ENCODE results near the gene PDCL2. TPM values are rescaled to one million over a fixed set of nuclear protein-coding genes. Genes with fewer than 3 reads are reported as not detected.

PDCL2 gene
- total and polyA plus RNA-seq, 2 donors (not counting 1 experiment from before 2014, with no cell fraction given): not detected

GRCh38 chr4:55610381-55610780 lies 18.3 kb upstream of the PDCL2 start:
- no peak for TF ChIP-seq CTCF (conservative IDR thresholded peaks at IDR 0.05 in 1 of 2, IDR thresholded peaks at IDR 0.05 in 1 of 2; ENCODE audit: low read depth in 1 of 2, low read length in 2 of 2)
- no peak for TF ChIP-seq EZH2 (IDR thresholded peaks at IDR 0.05; ENCODE audit: low read length, missing control alignments)
- no peaks in the 10 kb centered on the region for H3K27me3 ChIP-seq (ENCODE audit: control insufficient read depth, insufficient read depth, low read length)
- no peaks in the 10 kb centered on the region for H3K36me3 ChIP-seq (ENCODE audit: control insufficient read depth, insufficient read depth, low read length)
- H3K9me3 ChIP-seq (ENCODE audit: control insufficient read depth, insufficient read depth, low read depth, low read length): no peaks in the 10 kb centered on the region
- H3K4me1 ChIP-seq (ENCODE audit: control insufficient read depth, extremely low read depth, insufficient read depth, low read length): no peaks in the 10 kb centered on the region
- no peak for DNase-seq (ENCODE audit: low read depth in 2 of 2)
- H3K79me2 ChIP-seq (ENCODE audit: control insufficient read depth, insufficient read depth, low read length): no peaks in the 10 kb centered on the region
- H3K4me2 ChIP-seq (ENCODE audit: extremely low read depth, insufficient read depth, low read length): no peak overlapping the region
- H3K9ac ChIP-seq (ENCODE audit: insufficient read depth, low read length): no peak overlapping the region
- no peak overlapping the region for H3K27ac ChIP-seq (ENCODE audit: insufficient read depth, low read length)
- H2AFZ ChIP-seq (ENCODE audit: low read length): no peak overlapping the region
- no peak overlapping the region for H3K4me3 ChIP-seq (replicated peaks in 1 of 4; ENCODE audit: control extremely low read depth in 1 of 4, insufficient read depth in 1 of 4, low read depth in 3 of 4, low read length in 4 of 4)
- no peaks in the 10 kb centered on the region for H4K20me1 ChIP-seq (ENCODE audit: control insufficient read depth, extremely low read depth, insufficient read depth, low read length)

GRCh38 chr4:55609393-55609866 lies 17.4 kb upstream of the PDCL2 start:
- no peaks in the 10 kb centered on the region for H3K27me3 ChIP-seq (ENCODE audit: control insufficient read depth, insufficient read depth, low read length)
- DNase-seq (ENCODE audit: low read depth in 2 of 2): peak; percentile 3 to 26
- no peaks in the 10 kb centered on the region for H4K20me1 ChIP-seq (ENCODE audit: control insufficient read depth, extremely low read depth, insufficient read depth, low read length)
- no peaks in the 10 kb centered on the region for H3K36me3 ChIP-seq (ENCODE audit: control insufficient read depth, insufficient read depth, low read length)
- no peak overlapping the region for H3K4me3 ChIP-seq (replicated peaks in 1 of 4; ENCODE audit: control extremely low read depth in 1 of 4, insufficient read depth in 1 of 4, low read depth in 3 of 4, low read length in 4 of 4)
- no peaks in the 10 kb centered on the region for H3K79me2 ChIP-seq (ENCODE audit: control insufficient read depth, insufficient read depth, low read length)
- no peak overlapping the region for H2AFZ ChIP-seq (ENCODE audit: low read length)
- TF ChIP-seq CTCF (conservative IDR thresholded peaks at IDR 0.05 in 1 of 2, IDR thresholded peaks at IDR 0.05 in 1 of 2; ENCODE audit: low read depth in 1 of 2, low read length in 2 of 2): no peak
- H3K4me2 ChIP-seq (ENCODE audit: extremely low read depth, insufficient read depth, low read length): no peak overlapping the region
- H3K27ac ChIP-seq (ENCODE audit: insufficient read depth, low read length): no peak overlapping the region
- H3K4me1 ChIP-seq (ENCODE audit: control insufficient read depth, extremely low read depth, insufficient read depth, low read length): no peaks in the 10 kb centered on the region
- H3K9me3 ChIP-seq (ENCODE audit: control insufficient read depth, insufficient read depth, low read depth, low read length): no peaks in the 10 kb centered on the region
- H3K9ac ChIP-seq (ENCODE audit: insufficient read depth, low read length): no peak overlapping the region

GRCh38 chr4:55608591-55608990 lies 16.5 kb upstream of the PDCL2 start:
- H3K27me3 ChIP-seq (ENCODE audit: control insufficient read depth, insufficient read depth, low read length): no peaks in the 10 kb centered on the region
- H3K4me3 ChIP-seq (replicated peaks in 1 of 4; ENCODE audit: control extremely low read depth in 1 of 4, insufficient read depth in 1 of 4, low read depth in 3 of 4, low read length in 4 of 4): no peak overlapping the region
- H3K9ac ChIP-seq (ENCODE audit: insufficient read depth, low read length): no peak overlapping the region
- no peaks in the 10 kb centered on the region for H3K79me2 ChIP-seq (ENCODE audit: control insufficient read depth, insufficient read depth, low read length)
- no peaks in the 10 kb centered on the region for H3K36me3 ChIP-seq (ENCODE audit: control insufficient read depth, insufficient read depth, low read length)
- H3K4me1 ChIP-seq (ENCODE audit: control insufficient read depth, extremely low read depth, insufficient read depth, low read length): no peaks in the 10 kb centered on the region
- H4K20me1 ChIP-seq (ENCODE audit: control insufficient read depth, extremely low read depth, insufficient read depth, low read length): no peaks in the 10 kb centered on the region
- H3K9me3 ChIP-seq (ENCODE audit: control insufficient read depth, insufficient read depth, low read depth, low read length): no peaks in the 10 kb centered on the region
- DNase-seq (ENCODE audit: low read depth in 2 of 2): no peak
- no peak for TF ChIP-seq EZH2 (IDR thresholded peaks at IDR 0.05; ENCODE audit: low read length, missing control alignments)
- H3K4me2 ChIP-seq (ENCODE audit: extremely low read depth, insufficient read depth, low read length): no peak overlapping the region
- H2AFZ ChIP-seq (ENCODE audit: low read length): no peak overlapping the region
- H3K27ac ChIP-seq (ENCODE audit: insufficient read depth, low read length): no peak overlapping the region
